Smooth muscle cell (in vitro differentiated cells): ENCODE data around the gene RAPGEF4. TPM values are rescaled to one million over a fixed set of nuclear protein-coding genes. Genes with fewer than 3 reads are reported as not detected.

Experiments used
- DNase-seq: peaks from one replicate; lab custom pipeline; 2025; ENCODE audit not compliant: unreplicated experiment; lab: John Stamatoyannopoulos, UW
- H2AFZ ChIP-seq: fragments of 200-600 bp; sonication (generic); 2 replicates; pipeline ENCODE4 v1.6.0; 2016; ENCODE audit warnings: antibody characterized with exemption, low read depth, mild to moderate bottlenecking
- H3F3A ChIP-seq: fragments of 200-600 bp; sonication (generic); 2 replicates; pipeline ENCODE4 v1.6.0; 2017; ENCODE audit warnings: antibody characterized with exemption, low read depth
- H3K27ac ChIP-seq: fragments of 200-600 bp; sonication (generic); 2 replicates; pipeline ENCODE4 v1.5.1; 2016; ENCODE audit warnings: low read depth, mild to moderate bottlenecking
- H3K27me3 ChIP-seq: fragments of 200-600 bp; sonication (generic); 2 replicates; pipeline ENCODE4 v1.6.1; 2016; ENCODE audit warnings: low read depth, mild to moderate bottlenecking
- H3K36me3 ChIP-seq: fragments of 200-600 bp; sonication (generic); 2 replicates; pipeline ENCODE4 v1.5.1; 2016; ENCODE audit warnings: low read depth
- H3K4me1 ChIP-seq: fragments of 200-600 bp; sonication (generic); 2 replicates; pipeline ENCODE4 v1.5.1; 2016; ENCODE audit warnings: low read depth
- H3K4me2 ChIP-seq: fragments of 200-600 bp; sonication (generic); 2 replicates; pipeline ENCODE4 v1.6.0; 2016; ENCODE audit warnings: mild to moderate bottlenecking
- H3K4me3 ChIP-seq: fragments of 200-600 bp; sonication (generic); 2 replicates; pipeline ENCODE4 v1.5.1; 2016; ENCODE audit warnings: mild to moderate bottlenecking
- H3K79me2 ChIP-seq: fragments of 200-600 bp; sonication (generic); 2 replicates; pipeline ENCODE4 v1.6.0; 2016; ENCODE audit warnings: low read depth, mild to moderate bottlenecking
- H3K9ac ChIP-seq: fragments of 200-600 bp; sonication (generic); 2 replicates; pipeline ENCODE4 v1.6.0; 2016; ENCODE audit warnings: low read depth
- H3K9me3 ChIP-seq: fragments of 200-600 bp; sonication (generic); replicated peaks from 2 replicates; pipeline ENCODE4 v1.5.1; 2016; ENCODE audit warnings: low read depth
- H4K20me1 ChIP-seq: fragments of 200-600 bp; sonication (generic); 2 replicates; pipeline ENCODE4 v1.6.0; 2016; ENCODE audit warnings: low read depth
- CTCF ChIP-seq: fragments of 200-600 bp; sonication (generic); IDR thresholded peaks from 2 replicates; pipeline ENCODE4 v1.5.1; 2017; ENCODE audit warnings: borderline replicate concordance, mild to moderate bottlenecking, antibody characterized with exemption; ENCODE audit not compliant: insufficient read depth, poor library complexity, severe bottlenecking
- WGBS: methylation state at CpG from one replicate; pipeline ENCODE4 v1.1.7; 2016; ENCODE audit warnings: low lambda C conversion rate; 5-methylcytosine and 5-hydroxymethylcytosine counted together
- polyA plus RNA-seq: library from polyadenylated mRNA; unstranded; fragments of >200 nt; fragmentation: Nextera tagmentation; extraction: Ambion mirVana; gene quantifications from 2 replicates; pipeline ENCODE4 v1.2.1, GENCODE V29; 2016
- total RNA-seq: library from RNA; depleted of rRNA; stranded (reverse); fragments of >200 nt; gene quantifications from 2 replicates; pipeline ENCODE4 v1.2.3, GENCODE V29; 2014

Gene RAPGEF4
- total and polyA plus RNA-seq, 2 experiments from 2014 or later: 0.35 to 2.7 TPM

- H3K27ac ChIP-seq: no peak overlapping the region
- H3K4me1 ChIP-seq: no peaks in the 10 kb centered on the region
- peaks cover 4% of the 10 kb centered on the region for H3K27me3 ChIP-seq
- H3K79me2 ChIP-seq: no peaks in the 10 kb centered on the region
- H3K9ac ChIP-seq: no peak overlapping the region
- no peaks in the 10 kb centered on the region for H3F3A ChIP-seq
- no peak overlapping the region for H3K4me2 ChIP-seq
- H4K20me1 ChIP-seq: no peaks in the 10 kb centered on the region
- no peaks in the 10 kb centered on the region for H3K36me3 ChIP-seq
- H3K4me3 ChIP-seq: no peak overlapping the region
- 79% methylated on average over 1 of the region's 1 CpG for WGBS
- no peak for DNase-seq
- no peak overlapping the region for H2AFZ ChIP-seq
- TF ChIP-seq CTCF: no peak
- H3K9me3 ChIP-seq: no peaks in the 10 kb centered on the region
Measured at GRCh38 chr2:172962082-172962481, 226.4 kb downstream of the RAPGEF4 start.

- DNase-seq: no peak
- H3K9me3 ChIP-seq: no peaks in the 10 kb centered on the region
- no peak overlapping the region for H3K4me3 ChIP-seq
- H3K4me2 ChIP-seq: no peak overlapping the region
- no peaks in the 10 kb centered on the region for H3K36me3 ChIP-seq
- H3K27me3 ChIP-seq: peaks cover 4% of the 10 kb centered on the region
- no peaks in the 10 kb centered on the region for H3F3A ChIP-seq
- TF ChIP-seq CTCF: no peak
- no peak overlapping the region for H3K27ac ChIP-seq
- H4K20me1 ChIP-seq: no peaks in the 10 kb centered on the region
- H3K4me1 ChIP-seq: no peaks in the 10 kb centered on the region
- no peak overlapping the region for H2AFZ ChIP-seq
- H3K79me2 ChIP-seq: no peaks in the 10 kb centered on the region
- no peak overlapping the region for H3K9ac ChIP-seq
- 70% methylated on average over 2 of the region's 2 CpGs for WGBS
Measured at GRCh38 chr2:172962824-172963223, 227.2 kb downstream of the RAPGEF4 start.

- Histone ChIP-seq H4K20me1 (no peaks in the 10 kb centered on the region), H2AFZ (no peak overlapping the region), H3K4me3 (no peak overlapping the region), H3K79me2 (no peaks in the 10 kb centered on the region), H3K27me3 (no peaks in the 10 kb centered on the region), H3K36me3 (no peaks in the 10 kb centered on the region), H3K9me3 (no peaks in the 10 kb centered on the region), H3K4me1 (no peaks in the 10 kb centered on the region), H3K27ac (no peak overlapping the region), H3K4me2 (no peak overlapping the region), H3F3A (no peaks in the 10 kb centered on the region), H3K9ac (no peak overlapping the region)
- no peak for TF ChIP-seq CTCF
- WGBS: 89% methylated on average over 3 of the region's 3 CpGs
- DNase-seq: no peak
Measured at GRCh38 chr2:172964511-172965139, 229.0 kb downstream of the RAPGEF4 start.
